ENCODE results near the gene ADK. TPM values are rescaled to one million over a fixed set of nuclear protein-coding genes. Genes with fewer than 3 reads are reported as not detected.
"Not testable (repeated sequence)": the region's sequence is repeated elsewhere in the genome, so short reads cannot be mapped to it uniquely, and the experiment has no call there.

ADK gene
- polyA plus RNA-seq, 1 experiment: 41.9 TPM

DNA sequence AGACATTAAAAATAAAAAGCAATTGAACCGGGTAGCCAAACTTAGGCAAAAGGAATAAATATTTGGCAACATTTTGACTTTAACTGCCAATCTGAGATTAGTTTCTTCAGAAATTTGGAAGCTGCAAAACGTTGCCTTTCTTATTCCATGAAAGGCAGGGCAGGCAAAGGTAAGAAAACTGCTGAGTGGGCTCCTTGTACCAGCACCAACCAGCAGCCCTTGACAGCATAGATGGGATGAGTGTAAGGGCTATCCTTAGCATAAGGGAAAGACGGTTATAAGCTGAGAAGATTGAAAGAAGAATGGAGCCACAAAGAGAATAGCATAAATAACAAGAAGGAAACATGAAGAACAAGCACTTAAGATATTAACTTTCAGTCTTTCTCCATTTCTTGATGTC is 29.0 kb upstream of the ADK start:
- Histone ChIP-seq H3K9me3 (ENCODE audit: control insufficient read depth, insufficient read depth, low read length) (no peaks in the 10 kb centered on the region), H3K4me3 (ENCODE audit: low read depth, low read length) (no peak overlapping the region), H3K27me3 (ENCODE audit: control insufficient read depth, insufficient read depth, low read length) (no peaks in the 10 kb centered on the region), H3K27ac (ENCODE audit: low read depth, low read length) (no peak overlapping the region)
- TF ChIP-seq, protein P1, sequence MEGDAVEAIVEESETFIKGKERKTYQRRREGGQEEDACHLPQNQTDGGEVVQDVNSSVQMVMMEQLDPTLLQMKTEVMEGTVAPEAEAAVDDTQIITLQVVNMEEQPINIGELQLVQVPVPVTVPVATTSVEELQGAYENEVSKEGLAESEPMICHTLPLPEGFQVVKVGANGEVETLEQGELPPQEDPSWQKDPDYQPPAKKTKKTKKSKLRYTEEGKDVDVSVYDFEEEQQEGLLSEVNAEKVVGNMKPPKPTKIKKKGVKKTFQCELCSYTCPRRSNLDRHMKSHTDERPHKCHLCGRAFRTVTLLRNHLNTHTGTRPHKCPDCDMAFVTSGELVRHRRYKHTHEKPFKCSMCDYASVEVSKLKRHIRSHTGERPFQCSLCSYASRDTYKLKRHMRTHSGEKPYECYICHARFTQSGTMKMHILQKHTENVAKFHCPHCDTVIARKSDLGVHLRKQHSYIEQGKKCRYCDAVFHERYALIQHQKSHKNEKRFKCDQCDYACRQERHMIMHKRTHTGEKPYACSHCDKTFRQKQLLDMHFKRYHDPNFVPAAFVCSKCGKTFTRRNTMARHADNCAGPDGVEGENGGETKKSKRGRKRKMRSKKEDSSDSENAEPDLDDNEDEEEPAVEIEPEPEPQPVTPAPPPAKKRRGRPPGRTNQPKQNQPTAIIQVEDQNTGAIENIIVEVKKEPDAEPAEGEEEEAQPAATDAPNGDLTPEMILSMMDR (IDR thresholded peaks at IDR 0.05; ENCODE audit: low read depth, low read length): no peak
- DNase-seq (ENCODE audit: low read depth, low spot score): no peak
- ChIA-PET POLR2A (no interaction called here), CTCF (interaction anchor here (0.8 to 1.2 kb wide), 3 partner anchors 91 to 272 kb away, joined by 3 to 4 read pairs (median 3); no protein-coding TSS in a partner anchor)

DNA sequence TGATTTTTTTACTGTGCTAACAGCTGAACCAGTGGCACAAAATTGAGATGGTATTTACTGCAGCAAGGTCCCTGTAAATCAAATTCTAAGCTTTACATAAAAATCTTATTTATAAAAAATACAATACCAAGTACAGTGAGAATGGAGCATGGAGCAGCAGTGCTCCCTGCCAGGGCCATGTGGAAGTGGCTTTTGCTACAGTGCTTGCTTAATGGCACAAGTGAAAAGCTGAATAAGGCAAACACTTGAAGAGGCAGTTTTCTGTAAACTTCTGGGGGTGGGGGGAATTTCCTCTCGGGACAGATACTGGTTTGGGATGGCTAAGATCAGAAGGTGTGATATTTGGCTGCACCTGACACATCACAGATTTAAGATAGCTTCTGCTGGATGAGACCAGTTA is 27.9 kb upstream of the ADK start:
- Histone ChIP-seq H3K9me3 (ENCODE audit: control insufficient read depth, insufficient read depth, low read length) (no peaks in the 10 kb centered on the region), H3K27me3 (ENCODE audit: control insufficient read depth, insufficient read depth, low read length) (no peaks in the 10 kb centered on the region), H3K4me3 (ENCODE audit: low read depth, low read length) (no peak overlapping the region), H3K27ac (ENCODE audit: low read depth, low read length) (no peak overlapping the region)
- POLR2A ChIA-PET: no interaction called here
- CTCF ChIA-PET: interaction anchor here (0.7 to 1.5 kb wide), 6 partner anchors 15 to 237 kb away, joined by 3 to 5 read pairs (median 4); no protein-coding TSS in a partner anchor
- TF ChIP-seq, protein P1 (IDR thresholded peaks at IDR 0.05; ENCODE audit: low read depth, low read length): no peak
- DNase-seq (ENCODE audit: low read depth, low spot score): no peak

DNA sequence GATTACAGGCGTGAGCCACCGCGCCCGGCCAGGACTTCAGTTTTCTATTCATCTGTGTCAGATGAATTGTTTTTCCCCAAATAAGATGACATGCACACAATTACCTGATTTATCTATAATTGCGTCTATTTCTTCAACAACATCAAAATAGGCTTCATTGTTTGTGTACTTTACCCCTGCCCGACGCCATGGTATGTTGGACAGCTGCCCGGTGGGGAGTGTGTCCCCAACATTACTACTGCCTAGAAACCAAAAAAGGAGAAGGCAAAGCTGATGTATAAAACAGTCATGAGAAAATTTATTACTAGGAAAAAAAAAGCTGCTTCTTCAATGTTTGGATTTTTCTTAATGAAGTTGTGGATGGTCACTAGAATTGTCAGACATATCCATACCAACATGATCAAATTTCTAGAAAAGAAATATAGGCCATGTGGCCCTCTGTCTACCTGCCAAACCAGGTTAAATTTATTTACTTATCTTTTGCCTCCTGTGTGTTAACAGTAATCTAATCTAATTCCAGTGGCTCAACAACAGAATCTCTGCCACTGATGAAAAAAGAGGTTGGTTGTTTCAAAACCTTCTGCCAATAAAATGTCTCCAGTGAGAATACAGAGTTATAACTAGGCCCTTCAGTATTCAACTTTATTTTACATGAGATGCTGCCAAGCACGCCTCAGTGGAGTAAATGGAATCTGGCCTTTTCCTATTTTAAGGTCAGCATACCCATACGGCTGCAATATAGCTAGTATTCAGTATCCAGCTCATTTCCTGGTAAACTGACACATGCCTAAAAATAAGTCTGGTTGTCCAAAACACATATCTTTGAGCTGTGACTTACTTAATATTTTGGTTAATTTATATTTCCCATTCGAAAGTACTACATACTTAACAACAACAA is 16.8 kb upstream of the ADK start:
- no peak overlapping the region for H3K27ac ChIP-seq (ENCODE audit: low read depth, low read length)
- DNase-seq (ENCODE audit: low read depth, low spot score): no peak
- ChIA-PET POLR2A (no interaction called here), CTCF (interaction anchor here (1.0 to 2.3 kb wide), 3 partner anchors 79 to 194 kb away, joined by 3 to 7 read pairs (median 6); no protein-coding TSS in a partner anchor)
- no peak overlapping the region for H3K4me3 ChIP-seq (ENCODE audit: low read depth, low read length)
- TF ChIP-seq, protein P1 (IDR thresholded peaks at IDR 0.05; ENCODE audit: low read depth, low read length): no peak
- H3K27me3 ChIP-seq (ENCODE audit: control insufficient read depth, insufficient read depth, low read length): no peaks in the 10 kb centered on the region
- H3K9me3 ChIP-seq (ENCODE audit: control insufficient read depth, insufficient read depth, low read length): no peaks in the 10 kb centered on the region

DNA sequence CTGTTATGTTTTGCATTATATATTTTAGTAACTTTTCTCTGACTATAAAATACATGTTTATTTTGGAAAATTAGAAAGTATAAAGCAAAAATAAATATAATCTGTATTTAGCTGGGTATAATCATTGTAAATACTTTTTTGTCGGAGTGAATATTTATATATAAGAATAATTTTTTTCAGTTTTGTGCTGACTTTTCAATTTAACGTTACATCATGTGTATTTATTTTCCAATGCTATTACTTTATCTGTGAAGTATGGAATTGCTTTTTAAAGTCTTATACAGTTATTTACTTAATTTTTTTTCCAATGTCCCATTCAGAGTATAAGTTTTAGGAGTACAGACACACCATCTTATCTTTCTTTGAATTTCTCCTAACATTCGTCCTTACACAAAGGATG is 15.6 kb upstream of the ADK start:
- Histone ChIP-seq H3K4me3 (ENCODE audit: low read depth, low read length) (no peak overlapping the region), H3K27me3 (ENCODE audit: control insufficient read depth, insufficient read depth, low read length) (no peaks in the 10 kb centered on the region), H3K9me3 (ENCODE audit: control insufficient read depth, insufficient read depth, low read length) (no peaks in the 10 kb centered on the region; the same call in 1 of the 2 replicates), H3K27ac (ENCODE audit: low read depth, low read length) (no peak overlapping the region)
- ChIA-PET CTCF (interaction anchor here (1.0 to 2.3 kb wide), 3 partner anchors 78 to 195 kb away, joined by 3 to 7 read pairs (median 6); no protein-coding TSS in a partner anchor), POLR2A (no interaction called here)
- TF ChIP-seq, protein P1 (IDR thresholded peaks at IDR 0.05; ENCODE audit: low read depth, low read length): no peak
- DNase-seq (ENCODE audit: low read depth, low spot score): no peak

DNA sequence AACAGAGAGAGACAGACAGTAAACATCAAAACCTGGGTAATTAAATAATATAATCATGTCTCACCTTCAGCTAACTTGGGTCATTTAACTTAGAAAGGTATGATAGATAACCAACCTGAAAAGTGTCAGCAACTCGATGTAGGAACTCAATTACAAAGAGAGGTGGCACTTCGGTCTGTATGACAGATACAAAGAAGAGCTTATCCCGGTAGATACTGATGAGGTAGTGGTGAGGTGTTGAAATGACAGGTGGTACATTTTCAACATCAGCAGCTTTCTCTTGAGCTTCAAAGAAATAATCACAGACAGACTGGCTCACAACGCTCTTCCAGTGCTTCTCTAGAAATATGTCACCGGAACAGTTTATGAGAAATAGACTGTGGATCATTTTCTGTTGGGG is 13.0 kb upstream of the ADK start:
- ChIA-PET POLR2A (no interaction called here), CTCF (interaction anchor here (0.6 to 1.7 kb wide), 3 partner anchors 14 to 76 kb away, joined by 3 to 5 read pairs (median 5); no protein-coding TSS in a partner anchor)
- DNase-seq (ENCODE audit: low read depth, low spot score): no peak
- TF ChIP-seq, protein P1 (IDR thresholded peaks at IDR 0.05; ENCODE audit: low read depth, low read length): no peak
- no peaks in the 10 kb centered on the region for H3K27me3 ChIP-seq (ENCODE audit: control insufficient read depth, insufficient read depth, low read length)
- H3K27ac ChIP-seq (ENCODE audit: low read depth, low read length): no peak overlapping the region
- no peaks in the 10 kb centered on the region; the same call in 1 of the 2 replicates for H3K9me3 ChIP-seq (ENCODE audit: control insufficient read depth, insufficient read depth, low read length)
- H3K4me3 ChIP-seq (ENCODE audit: low read depth, low read length): no peak overlapping the region

DNA sequence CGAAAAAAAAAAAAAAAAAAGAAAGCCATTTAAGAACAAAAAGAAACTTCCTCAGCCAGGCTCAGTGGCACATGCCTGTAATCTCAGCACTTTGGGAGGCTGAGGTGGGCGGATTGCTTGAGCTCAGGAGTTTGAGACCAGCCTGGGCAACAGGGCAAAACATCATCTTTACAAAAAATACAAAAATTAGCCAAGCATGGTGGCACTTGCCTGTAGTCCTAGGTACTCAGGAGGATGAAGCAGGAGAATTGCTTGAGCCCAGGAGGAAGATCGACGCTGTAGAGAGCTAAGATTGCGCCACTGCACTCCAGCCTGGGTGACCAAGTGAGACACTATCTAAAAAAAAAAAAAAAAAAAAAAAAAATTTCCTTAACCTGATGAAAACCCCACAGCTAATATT is 12.4 kb upstream of the ADK start:
- H3K9me3 ChIP-seq (ENCODE audit: control insufficient read depth, insufficient read depth, low read length); H3K4me3 ChIP-seq (ENCODE audit: low read depth, low read length); DNase-seq (ENCODE audit: low read depth, low spot score); H3K27ac ChIP-seq (ENCODE audit: low read depth, low read length); H3K27me3 ChIP-seq (ENCODE audit: control insufficient read depth, insufficient read depth, low read length): not testable (repeated sequence)
- ChIA-PET POLR2A (interaction anchor here (0.7 kb wide), 1 partner anchor 39 kb away, joined by 6 read pairs; no protein-coding TSS in a partner anchor), CTCF (interaction anchor here (0.6 to 1.7 kb wide), 5 partner anchors 10 to 95 kb away, joined by 3 to 7 read pairs (median 4); no protein-coding TSS in a partner anchor)

All from AG04450 (cell line).